Measurements from ENCODE around the gene MYO5A.

MYO5A gene

DNA sequence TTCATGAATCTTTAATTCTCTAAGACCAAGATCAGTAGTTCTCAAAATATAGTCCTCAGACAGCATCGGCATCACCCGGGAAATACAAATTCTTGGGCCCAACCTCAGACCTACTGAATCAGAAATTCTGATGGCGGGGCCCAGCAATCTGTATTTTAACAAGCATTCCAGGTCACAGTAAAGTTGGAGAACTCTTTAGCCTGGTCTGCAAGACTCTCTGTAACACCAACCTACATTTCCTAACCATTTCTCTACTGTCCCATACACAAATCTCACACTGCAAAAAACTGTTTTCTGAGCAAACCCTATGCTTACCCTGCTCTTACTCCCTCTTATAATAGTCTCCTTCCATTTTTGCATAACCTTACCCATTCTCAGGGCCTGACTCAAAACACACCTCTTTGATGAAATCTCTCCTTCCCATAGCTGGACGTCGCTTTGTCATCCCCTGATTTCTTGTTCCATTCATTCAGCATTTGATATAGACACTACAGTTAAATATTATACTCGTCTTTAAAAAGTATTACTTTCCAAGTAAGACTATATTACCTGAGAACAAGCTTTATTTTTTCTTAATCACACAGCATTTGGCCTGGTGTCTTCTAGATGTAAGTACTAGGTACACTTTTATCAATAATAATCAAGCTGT is 149.8 kb downstream of the MYO5A start:
- peak in 1 of 3 donors; percentile 25 for DNase-seq (ENCODE audit: low read depth in 2 of 3, low spot score in 1 of 3)

DNA sequence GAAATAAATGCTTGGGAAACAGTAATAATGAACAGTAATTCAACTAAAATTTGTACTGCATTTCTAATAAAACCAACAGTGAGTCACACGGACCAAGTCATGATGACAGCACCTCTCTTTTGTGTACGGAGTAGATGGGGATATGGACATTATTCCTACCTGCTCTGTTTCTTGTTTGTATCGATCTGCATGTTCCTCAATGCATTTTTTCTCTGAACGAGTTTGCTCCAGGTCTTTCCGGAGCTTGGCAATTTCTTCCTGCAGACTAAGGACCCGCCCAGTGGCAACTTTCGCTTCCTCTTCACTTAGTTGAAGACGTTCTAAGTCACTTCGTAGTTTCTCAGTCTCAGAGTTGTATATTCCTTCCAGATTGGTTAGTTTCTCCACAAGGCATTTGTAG is 158.7 kb downstream of the MYO5A start:
- DNase-seq (ENCODE audit: low read depth in 2 of 3, low spot score in 1 of 3) = no peak

DNA sequence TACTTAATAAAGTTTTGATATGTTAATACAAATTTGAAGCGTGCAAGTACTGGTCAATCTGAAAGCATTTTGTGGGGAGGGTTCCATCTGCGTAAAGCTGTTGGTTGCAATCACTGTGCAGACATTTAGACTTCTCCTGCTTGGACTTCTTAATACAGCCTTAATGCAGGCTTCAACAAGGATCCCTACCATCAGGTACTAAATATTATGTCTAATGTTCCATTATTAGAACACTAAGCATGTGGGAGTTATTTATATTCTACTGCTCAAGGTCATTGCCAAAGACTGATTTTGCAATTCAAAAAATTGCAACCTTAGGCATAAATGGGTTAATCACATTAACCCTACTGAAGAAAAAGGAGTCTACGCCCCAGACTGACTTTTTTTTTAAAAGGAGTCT is 159.2 kb downstream of the MYO5A start:
- no peak for DNase-seq (ENCODE audit: low read depth in 2 of 3, low spot score in 1 of 3)

DNA sequence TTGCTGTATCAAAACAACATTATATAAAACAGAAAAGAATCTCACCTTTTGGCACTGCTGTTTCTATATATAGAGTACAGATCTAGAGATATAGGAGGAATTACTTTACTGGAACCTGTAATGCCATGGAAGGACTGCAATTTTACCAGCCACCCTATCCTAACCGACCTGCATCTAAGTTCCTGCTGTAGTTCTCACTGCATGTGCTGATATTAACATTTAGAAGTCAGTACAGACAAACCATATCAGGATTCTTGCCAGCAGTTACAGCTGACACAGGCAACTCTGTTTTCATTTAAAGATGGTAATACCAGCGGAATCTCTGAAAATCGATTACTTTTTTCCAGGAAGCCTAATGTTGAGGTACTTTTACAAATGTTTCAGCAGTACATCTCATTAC is 159.7 kb downstream of the MYO5A start:
- DNase-seq (ENCODE audit: low read depth in 2 of 3, low spot score in 1 of 3) = no peak

DNA sequence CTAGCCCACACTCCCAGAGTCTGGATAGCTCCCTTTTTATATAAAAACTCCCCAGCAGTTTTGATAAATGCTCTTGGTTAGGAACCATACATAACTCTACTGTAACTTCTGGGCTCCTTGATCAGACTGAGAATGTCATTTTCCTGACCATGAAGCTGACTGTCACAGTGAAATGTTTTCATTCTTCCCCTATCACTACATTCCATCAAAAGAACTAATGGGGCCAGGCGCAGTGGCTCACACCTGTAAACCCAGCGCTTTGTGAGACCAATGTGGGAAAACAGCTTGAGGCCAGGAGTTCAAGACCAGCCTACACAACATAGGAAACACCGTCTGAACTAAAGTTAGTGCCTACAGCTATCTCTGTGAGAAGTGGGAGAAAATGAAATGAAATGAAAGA is 160.3 kb downstream of the MYO5A start:
- no peak for DNase-seq (ENCODE audit: low read depth in 2 of 3, low spot score in 1 of 3)

DNA sequence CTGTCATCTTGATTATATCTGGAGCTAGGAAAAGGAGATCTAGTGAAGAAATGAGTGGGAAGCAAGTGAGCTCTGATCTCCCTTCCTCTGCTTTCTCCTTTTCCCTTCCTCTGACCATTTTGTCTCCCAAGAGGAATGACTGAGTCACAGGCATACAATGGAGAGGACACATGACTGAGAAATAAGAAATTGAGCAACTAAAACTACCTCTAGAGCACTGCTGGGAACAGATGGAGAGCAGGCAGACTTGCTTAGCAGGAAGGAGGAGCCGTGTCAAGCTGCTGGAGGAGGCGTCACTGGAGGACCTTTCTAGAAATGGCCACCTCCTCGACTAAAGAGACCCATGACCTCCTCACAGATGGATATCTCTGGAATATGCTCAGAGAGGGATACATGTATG is 166.2 kb downstream of the MYO5A start:
- DNase-seq (ENCODE audit: low read depth in 2 of 3, low spot score in 1 of 3) = no peak

DNA sequence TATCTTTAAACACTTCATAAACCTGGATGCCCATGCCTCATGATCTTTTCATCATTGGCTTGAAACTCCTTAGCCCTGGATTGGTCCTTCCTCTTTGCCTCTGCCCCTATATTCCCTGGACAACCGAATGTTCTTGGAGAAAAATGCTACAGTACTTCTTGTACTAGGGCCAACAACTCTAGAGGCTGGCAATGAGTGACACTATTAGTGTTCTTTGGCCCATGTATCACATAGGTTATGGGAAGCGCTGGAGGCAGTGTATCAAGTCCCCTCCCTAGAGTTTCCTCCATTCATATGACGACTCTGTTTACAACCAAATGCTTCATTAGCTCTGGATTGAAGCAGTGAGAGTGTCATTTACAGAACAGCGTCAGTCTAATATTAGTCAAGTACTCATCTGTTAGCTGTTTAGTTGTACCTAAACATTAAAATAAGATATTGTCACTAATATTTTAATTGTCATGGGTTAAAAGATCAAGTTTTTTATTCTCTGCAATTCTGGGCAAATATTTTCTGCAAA is 166.6 kb downstream of the MYO5A start:
- DNase-seq (ENCODE audit: low read depth in 2 of 3, low spot score in 1 of 3) = no peak

DNA sequence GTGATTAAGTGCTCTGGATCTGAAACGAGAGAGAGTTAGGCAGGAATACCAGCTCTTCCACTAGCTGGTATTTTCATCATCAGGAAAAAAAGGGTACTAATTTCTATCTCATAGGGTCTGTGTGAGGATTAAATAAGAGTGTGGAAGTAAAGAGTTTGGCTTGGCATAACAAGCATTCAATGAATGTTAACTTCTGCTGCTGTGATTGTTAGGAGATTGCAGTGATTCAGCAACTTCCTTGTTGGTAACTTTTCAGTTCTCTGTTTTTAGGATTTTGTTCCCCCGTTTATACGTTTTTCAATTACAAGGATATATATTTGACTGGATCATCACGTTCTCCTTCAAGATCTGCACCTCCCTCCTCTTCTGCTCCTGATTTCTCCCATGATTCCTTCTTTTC is 167.2 kb downstream of the MYO5A start:
- no peak for DNase-seq (ENCODE audit: low read depth in 2 of 3, low spot score in 1 of 3)

DNA sequence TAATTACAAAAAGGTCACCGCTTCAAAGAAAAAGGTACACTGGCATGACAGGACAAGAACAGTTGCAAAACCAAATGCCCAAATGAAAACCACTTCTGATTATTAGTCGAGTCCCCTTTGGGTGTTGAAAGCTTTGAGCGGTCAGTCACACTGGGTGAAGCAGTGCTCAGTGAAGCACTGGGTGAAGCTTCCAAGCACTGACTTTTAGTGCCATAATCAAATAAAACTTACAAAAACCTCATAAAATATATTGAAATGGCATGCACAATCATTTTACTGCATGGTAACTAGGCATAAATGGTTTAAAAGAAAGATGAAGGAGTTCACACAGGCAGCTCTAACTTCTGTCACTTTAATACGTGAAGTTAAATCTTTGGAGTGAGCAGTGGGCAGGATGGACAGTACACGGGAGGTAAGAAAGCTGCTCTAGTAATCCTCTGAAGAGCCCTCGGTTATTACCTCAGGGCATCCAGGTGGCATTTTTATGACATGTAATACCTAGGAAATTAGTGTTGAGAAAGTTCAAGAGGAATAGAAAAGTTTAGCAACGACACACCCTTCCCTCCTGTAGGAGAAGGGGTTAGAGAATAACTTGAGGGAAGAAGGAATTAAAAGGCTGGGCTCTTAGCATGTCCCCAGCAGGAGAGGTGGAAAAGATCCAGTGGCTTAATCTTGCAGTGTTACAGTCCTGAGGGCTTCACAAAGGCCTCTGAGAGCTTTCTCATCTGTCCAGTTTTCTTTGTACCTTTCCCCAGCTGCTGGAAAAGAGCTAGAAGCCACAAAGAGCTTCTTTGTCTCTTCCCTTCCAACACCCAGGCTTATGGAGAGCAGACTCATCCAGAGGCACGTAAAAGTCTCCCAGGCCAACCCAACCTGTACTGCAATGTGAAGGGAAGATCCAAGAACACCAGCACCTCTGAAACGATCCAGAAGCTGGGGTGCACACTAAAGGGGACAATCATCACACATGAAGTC is 168.2 kb downstream of the MYO5A start:
- DNase-seq (ENCODE audit: low read depth in 2 of 3, low spot score in 1 of 3) = no peak

DNA sequence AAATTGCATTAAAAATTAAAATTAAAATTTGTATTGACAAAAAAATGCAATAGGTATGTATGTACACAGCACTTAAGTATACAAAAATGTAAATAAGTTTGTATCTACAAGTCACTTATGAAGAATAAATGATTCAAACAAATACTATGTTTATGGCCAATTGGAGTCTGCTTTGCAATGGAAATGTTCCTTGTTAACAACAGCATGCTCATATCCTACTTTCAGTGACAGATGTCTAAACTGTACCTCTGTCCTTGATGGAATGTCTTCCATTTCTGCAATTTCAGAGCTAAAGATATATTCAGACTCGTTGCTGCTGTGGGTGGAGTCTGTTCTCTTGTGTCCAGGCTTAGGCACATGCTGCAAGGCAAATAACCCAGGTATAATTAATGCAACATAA is 169.0 kb downstream of the MYO5A start:
- no peak for DNase-seq (ENCODE audit: low read depth in 2 of 3, low spot score in 1 of 3)

DNA sequence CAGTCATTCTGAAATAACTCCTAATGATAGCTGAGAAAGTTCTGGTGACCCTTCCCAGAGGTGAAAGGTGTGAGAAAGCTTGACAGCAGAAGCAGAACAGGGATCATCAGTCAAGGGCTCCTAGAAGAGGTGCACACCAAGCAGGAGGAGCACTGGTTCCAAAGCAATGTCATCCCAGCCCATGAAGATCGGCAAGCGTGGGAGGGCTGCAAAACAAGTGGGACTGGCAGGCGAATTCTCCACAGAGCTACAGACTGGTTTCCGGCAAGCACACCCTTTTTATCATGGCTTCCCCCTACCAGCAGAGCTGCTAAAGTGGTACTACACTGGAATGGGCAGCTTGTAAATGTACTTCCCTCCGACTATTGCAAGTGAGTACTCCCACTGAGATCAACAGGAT is 170.7 kb downstream of the MYO5A start:
- no peak for DNase-seq (ENCODE audit: low read depth in 2 of 3, low spot score in 1 of 3)

DNA sequence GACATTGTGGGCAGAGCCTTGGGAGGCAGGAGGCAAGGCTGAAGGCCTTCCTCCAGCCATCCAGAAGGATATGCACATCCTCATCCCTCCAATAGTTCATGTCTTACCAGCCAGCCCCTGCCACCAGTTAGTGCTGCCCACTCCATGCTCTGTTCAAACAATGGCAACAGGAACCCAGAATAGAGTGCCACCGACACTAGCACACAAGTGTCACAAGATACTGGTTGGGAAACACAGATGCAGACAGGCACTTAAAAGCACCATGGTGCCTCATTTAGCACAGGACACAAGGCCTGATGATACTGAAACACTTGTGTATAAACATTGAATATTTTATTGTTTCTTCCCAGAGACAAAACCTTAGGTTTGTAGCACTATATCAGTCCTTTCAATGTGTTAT is 176.6 kb downstream of the MYO5A start:
- DNase-seq (ENCODE audit: low read depth in 2 of 3, low spot score in 1 of 3) = no peak

DNA sequence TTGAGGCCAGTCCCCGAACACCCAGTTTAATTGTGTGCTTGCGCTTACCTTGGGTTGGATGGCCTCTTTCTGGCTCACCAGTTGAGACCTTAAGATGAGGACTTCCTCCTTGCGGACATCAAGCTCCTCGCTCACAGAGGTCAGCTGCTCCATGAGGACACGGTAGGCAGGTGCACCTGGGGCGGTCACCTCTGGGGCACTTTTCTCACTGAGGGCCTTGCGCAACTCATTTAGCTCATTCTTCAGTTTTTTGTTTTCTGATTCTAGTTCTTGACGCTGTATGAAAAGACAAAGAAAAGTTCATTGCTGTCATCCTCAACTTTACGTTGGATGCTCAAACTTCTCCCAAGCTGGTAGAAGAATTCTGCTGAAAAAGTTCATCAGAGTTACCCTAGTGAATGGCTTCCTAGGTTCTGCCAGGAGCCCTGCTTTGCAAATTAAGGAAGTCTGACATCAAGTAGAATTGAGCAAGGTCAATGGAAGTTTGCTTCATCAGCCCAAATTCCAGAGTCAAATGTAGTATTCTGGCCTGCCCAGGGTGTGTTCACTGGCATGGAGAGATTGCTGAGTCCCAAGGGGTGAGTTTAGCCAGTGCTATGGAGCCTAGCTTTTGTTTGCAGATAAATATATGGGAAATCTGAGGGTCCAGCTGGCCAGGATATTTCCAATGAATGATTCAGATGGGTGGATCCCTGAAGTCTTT is 177.3 kb downstream of the MYO5A start:
- no peak for DNase-seq (ENCODE audit: low read depth in 2 of 3, low spot score in 1 of 3)

DNA sequence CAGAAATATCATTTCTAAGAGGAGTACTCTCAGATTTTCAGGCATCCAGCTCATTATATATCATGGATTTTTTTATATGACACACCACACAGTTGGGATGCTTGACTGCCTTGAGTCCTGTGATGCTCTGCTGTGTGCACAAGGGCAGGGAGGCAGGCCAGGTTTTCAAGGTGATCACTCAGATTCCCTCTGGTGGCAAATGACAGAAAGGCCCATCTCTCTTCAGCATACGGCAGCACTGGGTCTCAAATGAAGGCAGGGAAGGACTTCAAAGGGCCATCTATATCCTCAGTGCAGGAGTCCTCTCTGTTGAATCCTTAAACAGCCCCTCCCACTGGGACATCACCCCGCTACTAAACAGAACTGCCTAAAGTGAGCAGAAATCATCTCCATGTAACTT is 178.3 kb downstream of the MYO5A start:
- DNase-seq (ENCODE audit: low read depth in 2 of 3, low spot score in 1 of 3) = no peak

DNA sequence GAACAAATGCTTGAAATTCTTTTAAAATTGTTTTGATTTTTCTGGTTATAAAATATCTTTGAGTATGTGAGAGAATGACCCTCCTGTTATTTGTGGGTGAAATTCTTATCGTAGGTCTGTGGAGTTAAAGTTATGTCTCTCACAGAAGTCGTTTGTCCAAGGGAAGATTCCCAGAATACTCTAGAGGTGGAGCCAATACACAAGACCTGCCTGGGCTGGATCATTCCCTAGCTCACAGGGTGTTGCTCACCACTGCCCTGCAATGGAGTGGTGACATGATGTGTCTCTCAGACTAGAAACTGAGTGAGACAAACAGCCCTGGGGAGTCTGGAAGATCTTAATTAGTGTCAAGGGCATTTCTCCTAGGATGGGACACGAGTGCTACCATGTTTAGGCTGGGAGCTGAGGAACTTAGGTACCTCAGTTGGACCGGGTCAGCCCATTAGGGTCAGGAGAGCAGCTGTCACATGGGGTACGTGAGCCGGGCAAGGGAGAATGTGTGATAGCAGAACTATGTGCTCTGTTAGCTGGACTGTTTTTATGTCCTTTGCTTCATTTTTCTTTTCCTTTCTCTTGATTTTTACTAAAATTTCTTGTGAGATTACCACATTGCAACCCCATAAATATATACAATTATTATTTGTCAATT is 179.5 kb downstream of the MYO5A start:
- DNase-seq (ENCODE audit: low read depth in 2 of 3, low spot score in 1 of 3) = no peak

DNA sequence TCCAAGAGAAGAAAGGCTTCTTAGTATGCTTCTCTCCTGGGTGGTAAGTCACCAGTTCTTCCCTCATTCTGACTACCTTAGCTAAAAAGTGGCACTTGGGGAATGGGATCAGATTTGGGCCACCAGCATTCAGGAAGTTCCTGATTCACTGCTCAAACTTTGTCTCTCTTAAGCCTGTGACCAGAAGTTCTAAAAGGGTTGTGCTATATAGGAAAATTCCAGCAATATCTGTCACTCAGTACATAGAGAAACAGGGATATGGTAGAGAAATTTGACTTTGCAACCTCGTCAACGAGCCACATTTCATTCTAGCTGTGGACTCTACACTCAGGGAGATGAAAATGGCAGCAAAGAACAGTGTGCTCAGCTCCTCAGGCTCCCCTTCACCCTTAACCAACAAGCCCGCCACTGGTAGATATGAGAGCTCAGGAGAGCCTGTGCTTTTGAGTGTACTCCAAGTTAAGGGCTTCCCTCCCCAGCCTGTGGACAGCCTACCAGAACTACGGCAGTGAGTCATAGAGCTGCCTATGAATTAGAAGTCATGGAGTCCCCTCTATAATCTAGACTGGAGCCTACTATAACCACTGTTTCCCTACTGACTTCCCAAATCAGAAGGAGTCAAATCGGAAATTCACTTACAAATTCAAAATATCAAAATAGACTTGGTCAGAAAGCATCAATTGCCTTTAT is 180.5 kb downstream of the MYO5A start:
- no peak for DNase-seq (ENCODE audit: low read depth in 2 of 3, low spot score in 1 of 3)

DNA sequence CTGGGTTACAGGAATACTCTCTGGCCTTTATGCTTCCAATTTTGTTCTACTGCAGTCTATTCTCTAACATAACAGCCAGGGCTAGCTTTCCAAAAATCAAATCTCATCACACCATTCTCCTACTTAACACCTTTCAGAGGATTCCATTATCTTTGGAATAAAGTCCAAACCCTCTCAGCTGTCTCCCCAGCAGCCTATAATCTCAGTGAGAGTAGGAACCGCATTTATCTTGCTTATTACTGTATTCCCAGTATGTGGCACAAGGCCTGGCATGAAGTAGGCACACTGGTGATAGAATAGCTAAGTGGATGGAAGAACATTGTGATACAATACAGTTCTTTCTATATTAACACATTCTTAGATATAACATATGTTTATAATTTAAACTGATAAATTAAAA is 184.1 kb downstream of the MYO5A start:
- no peak for DNase-seq (ENCODE audit: low read depth in 2 of 3, low spot score in 1 of 3)

DNA sequence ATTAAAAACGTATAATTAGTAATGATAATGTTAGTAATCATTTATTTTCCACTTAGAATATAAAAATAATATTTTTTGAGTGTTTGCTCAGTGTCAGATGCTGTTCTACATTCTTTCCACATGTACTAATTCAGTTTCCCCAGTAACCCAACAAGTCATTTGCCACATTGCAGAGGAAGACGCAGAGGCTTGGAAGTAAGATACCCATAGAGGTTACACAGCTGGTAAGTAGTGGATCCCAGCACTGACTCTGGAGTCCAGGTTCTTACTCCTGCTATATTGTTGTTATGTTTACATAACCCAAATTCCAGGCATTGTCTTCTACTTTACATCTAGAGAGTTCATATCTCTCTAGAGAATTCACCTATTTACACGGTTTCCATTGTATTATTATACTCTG is 184.8 kb downstream of the MYO5A start:
- no peak for DNase-seq (ENCODE audit: low read depth in 2 of 3, low spot score in 1 of 3)

DNA sequence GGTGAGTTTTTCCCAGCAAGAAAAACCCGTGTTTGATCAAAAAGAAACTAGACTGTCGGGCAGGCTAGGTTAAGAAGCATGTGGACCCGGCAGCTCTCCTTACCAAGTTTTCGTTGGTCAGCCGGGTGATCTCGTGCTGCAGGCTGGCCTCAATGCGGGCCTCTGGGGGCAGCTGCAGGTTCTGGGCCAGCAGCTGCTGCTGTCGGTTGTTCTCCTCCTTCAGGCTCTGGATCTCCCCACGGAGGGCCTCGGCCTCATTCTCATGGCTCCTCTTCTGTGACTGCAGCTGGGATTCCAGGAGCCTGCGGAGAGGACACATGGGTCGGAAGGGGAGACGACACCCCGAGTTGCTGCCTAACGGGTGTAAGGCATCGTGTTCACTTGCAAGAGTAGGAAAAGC is 188.6 kb downstream of the MYO5A start:
- no peak for DNase-seq (ENCODE audit: low read depth in 2 of 3, low spot score in 1 of 3)

DNA sequence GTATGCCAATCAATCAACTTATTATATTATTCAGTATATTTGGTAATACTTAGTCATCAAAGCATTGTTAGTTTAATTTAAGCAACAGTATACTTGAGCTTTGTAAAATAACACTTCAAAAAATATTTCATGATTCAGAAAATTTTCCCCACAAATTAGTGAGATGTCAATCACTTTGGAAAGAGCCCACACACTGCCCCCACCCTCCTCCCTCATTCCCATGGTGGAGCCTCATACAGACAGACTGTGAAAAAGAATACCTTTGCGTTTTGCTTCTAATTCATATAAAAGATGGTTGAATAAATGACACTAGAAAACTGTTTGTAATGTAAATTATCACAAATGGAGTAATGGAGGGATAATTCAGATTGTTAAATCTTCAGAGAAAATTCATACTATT is 189.8 kb downstream of the MYO5A start:
- DNase-seq (ENCODE audit: low read depth in 2 of 3, low spot score in 1 of 3) = no peak

DNA sequence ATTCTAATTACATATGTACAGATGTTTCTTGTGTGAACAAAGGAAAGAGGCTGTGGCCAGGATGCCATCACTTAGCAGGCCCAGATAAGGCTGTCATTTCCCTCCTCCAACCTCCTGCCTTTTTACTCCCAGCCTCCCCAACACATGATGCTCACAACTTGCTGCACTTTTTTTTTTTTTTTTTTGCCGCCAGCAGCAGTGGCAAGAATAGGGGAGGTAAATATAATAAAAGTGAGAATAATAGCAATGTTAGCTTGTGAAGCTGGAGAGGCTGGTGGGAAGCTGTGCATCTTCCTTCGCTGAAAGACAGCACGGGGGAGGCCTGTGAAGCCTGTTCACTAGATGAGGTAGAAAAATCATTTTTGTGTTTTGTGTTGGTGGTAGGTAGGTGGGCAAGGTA is 190.6 kb downstream of the MYO5A start:
- no peak for DNase-seq (ENCODE audit: low read depth in 2 of 3, low spot score in 1 of 3)

All from stimulated activated CD4-positive, alpha-beta T cell treated with anti-CD3 and anti-CD28 coated beads, Interleukin-12 subunit alpha, Interleukin-12 subunit beta, amount 100 ng/mL, for 48 hours (primary cell).